ENCODE results near the gene HNRNPUL2. TPM values are rescaled to one million over a fixed set of nuclear protein-coding genes. Genes with fewer than 3 reads are reported as not detected.

The HNRNPUL2 gene
- total and polyA plus RNA-seq, 10 of the 15 experiments (the other 5 are each of a cell fraction or from before 2014, with no cell fraction given): 1.6 to 72.2 (median 14.9) TPM

DNA sequence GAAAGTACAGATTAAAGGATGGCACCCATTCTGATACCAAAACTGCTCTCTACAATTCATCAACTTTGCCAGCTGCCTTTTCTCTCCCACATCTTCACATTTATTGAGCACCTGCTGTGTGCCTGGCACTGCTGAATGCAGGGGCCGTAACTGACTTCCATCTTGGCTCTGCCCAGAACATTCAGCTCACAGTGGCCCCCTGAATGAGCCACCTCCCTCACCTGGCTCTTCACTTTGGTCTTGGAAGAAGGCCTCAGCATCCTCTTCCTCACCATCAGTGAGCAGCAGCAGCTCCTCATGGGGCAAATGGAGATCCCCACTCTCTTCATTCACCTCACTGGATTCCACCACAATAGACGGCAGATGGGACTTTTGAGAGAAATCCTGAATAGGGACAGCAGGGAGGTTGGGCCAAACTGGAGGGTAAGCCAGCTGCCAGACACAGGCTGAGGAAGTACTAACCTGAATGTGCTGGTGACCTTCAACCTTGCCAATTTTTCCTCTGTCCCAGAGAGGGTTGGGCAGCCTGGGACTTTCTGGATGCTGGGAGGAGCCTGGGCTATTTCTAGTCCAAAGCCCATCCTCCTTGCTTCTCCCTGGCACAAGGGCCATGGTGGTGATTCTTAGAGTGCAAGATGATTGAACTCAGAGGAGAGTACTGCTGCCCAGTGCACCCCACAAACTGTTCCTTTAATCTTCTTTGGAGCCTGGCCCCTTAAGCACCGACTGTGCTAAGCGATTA, 57.7 kb downstream of the HNRNPUL2 start:
- POLR2A ChIA-PET: interaction anchor here (1.0 to 16.2 kb wide), 8 partner anchors 10 to 85 kb away, joined by 3 to 295 read pairs (median 6); partner anchors contain the start of genes GANAB, HNRNPUL2, INTS5 and TTC9C
- Histone ChIP-seq H3K4me1 (ENCODE audit: control insufficient read depth, insufficient read depth, low read length) (peaks cover 21% of the 10 kb centered on the region), H4K20me1 (ENCODE audit: control insufficient read depth, insufficient read depth) (no peaks in the 10 kb centered on the region), H3K36me3 (ENCODE audit: control insufficient read depth in 2 of 2, insufficient read depth in 2 of 2, low read length in 1 of 2) (peaks cover 0 to 6% of the 10 kb centered on the region in 2 experiments; a peak in 1 of 4 replicates), H3K27ac (ENCODE audit: control insufficient read depth, insufficient read depth) (no peak overlapping the region), H3K79me2 (ENCODE audit: control insufficient read depth, insufficient read depth, low read length) (peaks cover 68% of the 10 kb centered on the region), H3K4me2 (ENCODE audit: control insufficient read depth, insufficient read depth) (peak overlapping the region; percentile 64), H3K9me3 (replicated peaks; ENCODE audit: control insufficient read depth, insufficient read depth, low read length) (no peaks in the 10 kb centered on the region), H3K27me3 (replicated peaks in 1 of 2; ENCODE audit: control insufficient read depth in 2 of 2, insufficient read depth in 2 of 2, low read length in 1 of 2) (no peaks in the 10 kb centered on the region), H3K4me3 (no peak overlapping the region), H2AFZ (ENCODE audit: control insufficient read depth, low read depth, low read length) (no peak overlapping the region), H3K9ac (ENCODE audit: control insufficient read depth, insufficient read depth, low read length) (no peak overlapping the region)
- intact Hi-C loops (cut with micrococcal nuclease; ENCODE audit: unreplicated experiment): loop anchor here (2.0 to 5.0 kb wide), 3 partner anchors 57 to 193 kb away; partner anchors contain the start of genes EML3, ROM1 and TUT1
- TF ChIP-seq ZZZ3 (IDR thresholded peaks at IDR 0.05; ENCODE audit: control insufficient read depth, insufficient read length, low read depth): no peak
- no peak for TF ChIP-seq BMI1 (IDR thresholded peaks at IDR 0.05; ENCODE audit: borderline replicate concordance)
- TF ChIP-seq POLR2A (IDR thresholded peaks at IDR 0.05; ENCODE audit: low read depth, low read length): 0 out of 2 replicates have a peak, but pooled peaks have one; percentile 29
- no peak for TF ChIP-seq BCLAF1 (IDR thresholded peaks at IDR 0.05)
- DNase-seq (ENCODE audit: low read depth, low spot score) (no peak), FAIRE-seq (no peak), ATAC-seq (no peak)
- 86% methylated on average over 4 of the region's 4 CpGs for WGBS (ENCODE audit: insufficient coverage, insufficient replicate concordance, low lambda C conversion rate, missing lambda C conversion rate)
- CTCF ChIA-PET: interaction anchor here (1.0 to 1.4 kb wide), 2 partner anchors 78 to 245 kb away, joined by 4 to 5 read pairs; partner anchors contain the start of gene TUT1
- SMC1A ChIA-PET (ENCODE audit: uncharacterized antibody, unreplicated experiment): interaction anchor here (0.6 to 1.4 kb wide), 4 partner anchors 15 to 188 kb away, joined by 3 to 4 read pairs (median 3); no protein-coding TSS in a partner anchor
- no TSS peak for BruUV-seq (replicated peaks)
- RAD21 ChIA-PET (ENCODE audit: unreplicated experiment): interaction anchor here (0.7 kb wide), 1 partner anchor 179 kb away, joined by 3 read pairs; no protein-coding TSS in a partner anchor
- in situ Hi-C loops (cut with MboI): no loop called here

All from GM12878 (cell line).